Gastroesophageal sphincter (tissue), 3 donors: ENCODE results near the gene CPVL.

Experiments used
- CTCF ChIP-seq, 4 experiments: fragments of 200-600 bp in 2 of 4; fragments of 450-650 bp in 2 of 4; sonication (generic) in 1 of 4; IDR thresholded peaks; one replicate each; pipeline ENCODE4 v1.5.1; 2017 to 2019; ENCODE audit warnings: antibody characterized with exemption in 4 of 4, mild to moderate bottlenecking in 2 of 4, moderate library complexity in 2 of 4
- POLR2AphosphoS5 ChIP-seq: sonication (generic); formaldehyde crosslinking; IDR thresholded peaks from one replicate; pipeline ENCODE4 v1.6.1; 2017; ENCODE audit warnings: antibody characterized with exemption

- TF ChIP-seq CTCF (IDR thresholded peaks at IDR 0.05) (no peak), POLR2AphosphoS5 (no peak)
Observed at GRCh38 chr7:29109899-29110298, 36.4 kb downstream of the CPVL start.
